HCT116 (cell line): Measurements from ENCODE around the gene TBC1D2. TPM values are rescaled to one million over a fixed set of nuclear protein-coding genes. Genes with fewer than 3 reads are reported as not detected.

Experiments used
- ATAC-seq: fragments of 200-7000 bp; cut with Tn5 transposase; 2 replicates; pipeline ENCODE4 v1.9.1; 2020; ENCODE audit warnings: mild to moderate bottlenecking, moderate library complexity
- BruUV-seq: library from RNA; stranded (reverse); fragments of 400-500 nt; replicated peaks from 2 replicates; lab custom pipeline; 2021; lab: Mats Ljungman, UMichigan
- CTCF ChIA-PET: fragments of 300-600 bp; sonication (Branson Sonifier 250); formaldehyde crosslinking; loops from one replicate; lab custom pipeline; 2021; ENCODE audit warnings: antibody characterized with exemption; lab: Charles Lee
- POLR2A ChIA-PET: fragments of 300-600, 350-600 bp; sonication (Branson Sonifier 250); formaldehyde crosslinking; loops from one replicate; lab custom pipeline; 2021; ENCODE audit warnings: antibody characterized with exemption; lab: Charles Lee
- RAD21 ChIA-PET, 2 experiments: fragments of 300-600 bp; sonication (Branson Sonifier 250); formaldehyde crosslinking; loops; one replicate each; lab custom pipeline; 2023; ENCODE audit warnings: low total read pairs in 2 of 2; ENCODE audit not compliant: uncharacterized antibody in 2 of 2, unreplicated experiment in 2 of 2, low non-redundant PET in 1 of 2; lab: Charles Lee
- DNase-seq: peaks from one replicate; pipeline ENCODE4 v3.0.0-alpha.2; 2010; ENCODE audit warnings: low read depth, low spot score
- H2AFZ ChIP-seq: fragments of 200-600 bp; shearing (Covaris generic), sonication (generic); 2 replicates; pipeline ENCODE4 v1.6.1; 2017; ENCODE audit warnings: low read depth, mixed run types, mixed read lengths, antibody characterized with exemption, low read length; ENCODE audit not compliant: poor library complexity, severe bottlenecking
- H3K27ac ChIP-seq: 2 replicates; pipeline ENCODE4 v1.5.1; 2012; ENCODE audit warnings: low read depth, low read length
- H3K27me3 ChIP-seq: fragments of 200-600 bp; sonication (generic); 2 replicates; pipeline ENCODE4 v1.6.1; 2016; ENCODE audit warnings: mixed run types, low read length, mixed read lengths; ENCODE audit not compliant: insufficient read depth
- H3K36me3 ChIP-seq, 2 experiments: fragments of 200-500 bp in 1 of 2; fragments of 200-600 bp in 1 of 2; sonication (Bioruptor generic) in 1 of 2; sonication (generic) in 1 of 2; 2 replicates each; pipeline versions ENCODE4 v1.5.1 to v1.6.1; 2014 to 2016; ENCODE audit warnings: low read length in 2 of 2, inconsistent platforms in 1 of 2, mixed read lengths in 1 of 2, mixed run types in 1 of 2; ENCODE audit not compliant: insufficient read depth in 2 of 2, control insufficient read depth in 1 of 2
- H3K4me1 ChIP-seq, 2 experiments: fragments of 200-600 bp in 1 of 2; sonication (generic) in 1 of 2; 2 replicates each; pipeline versions ENCODE4 v1.5.1 to v1.6.1; 2012 to 2017; ENCODE audit warnings: low read length in 2 of 2, inconsistent platforms in 1 of 2, mild to moderate bottlenecking in 1 of 2, mixed read lengths in 1 of 2, mixed run types in 1 of 2, moderate library complexity in 1 of 2; ENCODE audit not compliant: insufficient read depth in 2 of 2, control insufficient read depth in 1 of 2
- H3K4me2 ChIP-seq: fragments of 200-600 bp; sonication (generic); 2 replicates; pipeline ENCODE4 v1.6.1; 2017; ENCODE audit warnings: mixed run types, low read length, mixed read lengths
- H3K4me3 ChIP-seq, 2 experiments: fragments of 200-600 bp in 1 of 2; sonication (generic) in 1 of 2; replicated peaks in 1 of 2; 2 replicates each; pipeline ENCODE4 v1.5.1; 2011 to 2016; ENCODE audit warnings: low read length in 2 of 2, control low read depth in 1 of 2, low read depth in 1 of 2, mild to moderate bottlenecking in 1 of 2, mixed read lengths in 1 of 2, mixed run types in 1 of 2
- H3K79me2 ChIP-seq: fragments of 200-600 bp; sonication (generic); 2 replicates; pipeline ENCODE4 v1.6.1; 2017; ENCODE audit warnings: mild to moderate bottlenecking, mixed run types, low read length, moderate library complexity, mixed read lengths; ENCODE audit not compliant: insufficient read depth
- H3K9ac ChIP-seq: fragments of 200-600 bp; sonication (generic); 2 replicates; pipeline ENCODE4 v1.6.1; 2016; ENCODE audit warnings: low read length, mixed read lengths
- H3K9me2 ChIP-seq: fragments of 200-600 bp; sonication (generic), shearing (Covaris generic); 2 replicates; pipeline ENCODE4 v1.6.1; 2017; ENCODE audit warnings: mixed run types, mild to moderate bottlenecking, moderate library complexity; ENCODE audit not compliant: insufficient read depth
- H3K9me3 ChIP-seq, 2 experiments: fragments of 200-500 bp in 1 of 2; fragments of 200-600 bp in 1 of 2; sonication (Bioruptor generic) in 1 of 2; sonication (generic) in 1 of 2; 2 replicates each; pipeline ENCODE4 v1.6.1; 2014 to 2017; ENCODE audit warnings: low read length in 2 of 2, mixed read lengths in 2 of 2, inconsistent platforms in 1 of 2, low read depth in 1 of 2, mild to moderate bottlenecking in 1 of 2, mixed run types in 1 of 2, moderate library complexity in 1 of 2; ENCODE audit not compliant: control insufficient read depth in 1 of 2, insufficient read depth in 1 of 2
- H4K20me1 ChIP-seq: fragments of 200-600 bp; sonication (generic), shearing (Covaris generic); 2 replicates; pipeline ENCODE4 v1.6.1; 2017; ENCODE audit warnings: mixed run types, mild to moderate bottlenecking, moderate library complexity; ENCODE audit not compliant: insufficient read depth
- CEBPB ChIP-seq: IDR thresholded peaks from 2 replicates; pipeline ENCODE4 v1.6.1; 2012; ENCODE audit warnings: low read depth
- ELF1 ChIP-seq: IDR thresholded peaks from 2 replicates; pipeline ENCODE4 v1.6.1; 2012; ENCODE audit warnings: low read depth, borderline replicate concordance
- POLR2A ChIP-seq: IDR thresholded peaks from 2 replicates; pipeline ENCODE4 v1.7.0; 2011; ENCODE audit warnings: borderline replicate concordance; ENCODE audit not compliant: insufficient read depth, insufficient read length; ENCODE audit errors: extremely low read depth
- SIN3A ChIP-seq: IDR thresholded peaks from 2 replicates; pipeline ENCODE4 v1.6.1; 2012; ENCODE audit warnings: low read depth
- SRF ChIP-seq: IDR thresholded peaks from 2 replicates; pipeline ENCODE4 v1.6.1; 2012; ENCODE audit warnings: low read depth
- TCF7L2 ChIP-seq: IDR thresholded peaks from 2 replicates; pipeline ENCODE4 v1.7.0; 2011; ENCODE audit warnings: borderline replicate concordance, inconsistent platforms; ENCODE audit not compliant: insufficient read depth, insufficient read length; ENCODE audit errors: extremely low read depth
- YY1 ChIP-seq: IDR thresholded peaks from 2 replicates; pipeline ENCODE4 v1.6.1; 2011; ENCODE audit warnings: low read length, low read depth, moderate library complexity, mild to moderate bottlenecking; ENCODE audit not compliant: insufficient replicate concordance; ENCODE audit errors: extremely low read depth
- intact Hi-C: fragments of 100-400 bp; cut with micrococcal nuclease; formaldehyde crosslinking; loops from 2 replicates; pipeline ENCODE4 v1.10.0; 2022
- total RNA-seq: library from RNA; stranded (reverse); gene quantifications from one replicate; pipeline ENCODE4 v1.2.1, GENCODE V29; 2021; ENCODE audit not compliant: unreplicated experiment

TBC1D2 gene
- total RNA-seq, 1 experiment from 2014 or later = 9.8 TPM

- ChIA-PET RAD21 (no interaction called here), POLR2A (no interaction called here), CTCF (no interaction called here)
- H3K36me3 ChIP-seq = no peaks in the 10 kb centered on the region
- H4K20me1 ChIP-seq = no peaks in the 10 kb centered on the region
- no peak overlapping the region for H3K4me2 ChIP-seq
- no peaks in the 10 kb centered on the region for H3K9me2 ChIP-seq
- H2AFZ ChIP-seq = no peak overlapping the region
- ATAC-seq = no peak
- H3K9me3 ChIP-seq = no peaks in the 10 kb centered on the region
- BruUV-seq = no TSS peak
- intact Hi-C loops = no loop called here
- H3K9ac ChIP-seq = no peak overlapping the region
- no peak overlapping the region for H3K4me3 ChIP-seq
- TF ChIP-seq POLR2A = no peak
- DNase-seq = no peak
- no peaks in the 10 kb centered on the region for H3K79me2 ChIP-seq
- 0 out of 2 replicates have a peak, but pooled peaks cover 2% of the 10 kb centered on the region for H3K27me3 ChIP-seq
- peaks cover 0 to 10% of the 10 kb centered on the region in 2 experiments; a peak in 2 of 4 replicates for H3K4me1 ChIP-seq
- H3K27ac ChIP-seq = no peak overlapping the region
Measured at GRCh38 chr9:98280574-98280973, 25.1 kb upstream of the TBC1D2 start.

GRCh38 chr9:98280162-98280561, 24.7 kb upstream of the TBC1D2 start:
- Histone ChIP-seq H3K27ac (no peak overlapping the region), H4K20me1 (no peaks in the 10 kb centered on the region)
- no peak for TF ChIP-seq ELF1
- TF ChIP-seq CEBPB = no peak
- no peak for TF ChIP-seq SIN3A
- TF ChIP-seq TCF7L2 = no peak
- TF ChIP-seq YY1 = no peak
- TF ChIP-seq SRF = no peak
- TF ChIP-seq, all 23 proteins: peak for 0
- Histone ChIP-seq H3K27me3 (0 out of 2 replicates have a peak, but pooled peaks cover 2% of the 10 kb centered on the region), H2AFZ (no peak overlapping the region), H3K4me1 (peaks cover 0 to 10% of the 10 kb centered on the region in 2 experiments; a peak in 2 of 4 replicates), H3K9me2 (no peaks in the 10 kb centered on the region), H3K4me2 (no peak overlapping the region), H3K9me3 (no peaks in the 10 kb centered on the region), H3K79me2 (no peaks in the 10 kb centered on the region), H3K36me3 (no peaks in the 10 kb centered on the region), H3K4me3 (no peak overlapping the region), H3K9ac (no peak overlapping the region)
- RAD21 ChIA-PET = no interaction called here
- CTCF ChIA-PET = no interaction called here
- POLR2A ChIA-PET = no interaction called here
- ATAC-seq = no peak
- intact Hi-C loops = no loop called here
- DNase-seq = no peak
- BruUV-seq = no TSS peak
